GM12878 (cell line): ENCODE measurements around the gene MCOLN3.

Source experiments
- BACH1 ChIP-seq: fragments of 450-650 bp; IDR thresholded peaks from 2 replicates; pipeline ENCODE4 v1.6.1; 2017; ENCODE audit warnings: mild to moderate bottlenecking, borderline replicate concordance
- CBFB ChIP-seq: IDR thresholded peaks from 2 replicates; pipeline ENCODE4 v1.6.1; 2016; ENCODE audit warnings: antibody characterized with exemption, low read depth
- EGR1 ChIP-seq, 2 experiments: IDR thresholded peaks; 1 replicate in 1 of 2; 2 replicates in 1 of 2; pipeline ENCODE4 v1.6.1; 2011 to 2012; ENCODE audit warnings: low read depth in 2 of 2, low read length in 2 of 2, borderline replicate concordance in 1 of 2, mild to moderate bottlenecking in 1 of 2, moderate library complexity in 1 of 2
- EZH2 ChIP-seq: IDR thresholded peaks from 2 replicates; pipeline ENCODE4 v1.6.1; 2012; ENCODE audit warnings: low read depth, mild to moderate bottlenecking, control low read depth, inconsistent platforms, low read length, borderline replicate concordance; ENCODE audit not compliant: control insufficient read depth
- MTA3 ChIP-seq: IDR thresholded peaks from 2 replicates; pipeline ENCODE4 v1.6.1; 2012; ENCODE audit warnings: low read length, inconsistent platforms, borderline replicate concordance
- POLR2A ChIP-seq: IDR thresholded peaks from 2 replicates; pipeline ENCODE4 v1.6.1; 2011; ENCODE audit warnings: low read depth, mild to moderate bottlenecking, low read length
- POLR2AphosphoS5 ChIP-seq: IDR thresholded peaks from 2 replicates; pipeline ENCODE4 v1.6.1; 2011; ENCODE audit warnings: mild to moderate bottlenecking, low read length, inconsistent platforms
- RAD21 ChIP-seq: IDR thresholded peaks from 2 replicates; pipeline ENCODE4 v1.6.1; 2011; ENCODE audit warnings: mild to moderate bottlenecking, low read depth, low read length, moderate library complexity; ENCODE audit not compliant: insufficient read depth
- SMAD1 ChIP-seq: fragments of 450-650 bp; IDR thresholded peaks from 2 replicates; pipeline ENCODE4 v1.6.1; 2018; ENCODE audit warnings: mild to moderate bottlenecking, low read depth; ENCODE audit not compliant: partially characterized antibody
- ZZZ3 ChIP-seq: IDR thresholded peaks from 2 replicates; pipeline ENCODE4 v1.6.1; 2011; ENCODE audit warnings: low read depth; ENCODE audit not compliant: control insufficient read depth, insufficient read length
- TF ChIP-seq, protein P1 (sequence below), 3 experiments: IDR thresholded peaks in 2 of 3; conservative IDR thresholded peaks in 1 of 3; 2 replicates each; pipeline ENCODE4 v1.5.1; 2011; ENCODE audit warnings: low read depth in 3 of 3, low read length in 3 of 3, mild to moderate bottlenecking in 3 of 3, control low read depth in 2 of 3, moderate library complexity in 2 of 3, inconsistent platforms in 1 of 3, mixed read lengths in 1 of 3; ENCODE audit not compliant: control insufficient read depth in 2 of 3, insufficient read depth in 1 of 3; ENCODE audit errors: extremely low read depth in 1 of 3
- TF ChIP-seq, protein P2 (sequence below): fragments of 450-650 bp; IDR thresholded peaks from 2 replicates; pipeline ENCODE4 v1.6.1; 2016; ENCODE audit warnings: mild to moderate bottlenecking

DNA sequence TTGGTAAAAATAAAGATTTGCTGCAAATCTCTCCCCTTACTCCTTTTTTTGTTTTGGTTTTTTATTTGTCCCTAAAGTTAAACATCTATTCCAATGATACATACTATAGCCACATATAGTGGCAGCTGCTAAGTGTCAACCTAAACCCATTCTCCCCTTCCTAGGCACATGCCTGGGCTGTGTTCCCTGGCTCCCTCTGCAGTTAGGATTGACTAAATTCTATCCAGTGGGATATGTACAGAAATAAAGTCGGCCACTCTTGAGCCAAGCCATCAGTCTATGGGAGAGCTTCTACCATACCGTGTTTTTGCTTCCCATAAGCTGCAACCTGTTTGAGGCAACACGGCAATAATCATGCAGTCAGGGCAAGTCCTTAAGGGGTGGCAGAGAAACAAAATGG lies 23.6 kb downstream of the MCOLN3 start:
- TF ChIP-seq, protein P1, sequence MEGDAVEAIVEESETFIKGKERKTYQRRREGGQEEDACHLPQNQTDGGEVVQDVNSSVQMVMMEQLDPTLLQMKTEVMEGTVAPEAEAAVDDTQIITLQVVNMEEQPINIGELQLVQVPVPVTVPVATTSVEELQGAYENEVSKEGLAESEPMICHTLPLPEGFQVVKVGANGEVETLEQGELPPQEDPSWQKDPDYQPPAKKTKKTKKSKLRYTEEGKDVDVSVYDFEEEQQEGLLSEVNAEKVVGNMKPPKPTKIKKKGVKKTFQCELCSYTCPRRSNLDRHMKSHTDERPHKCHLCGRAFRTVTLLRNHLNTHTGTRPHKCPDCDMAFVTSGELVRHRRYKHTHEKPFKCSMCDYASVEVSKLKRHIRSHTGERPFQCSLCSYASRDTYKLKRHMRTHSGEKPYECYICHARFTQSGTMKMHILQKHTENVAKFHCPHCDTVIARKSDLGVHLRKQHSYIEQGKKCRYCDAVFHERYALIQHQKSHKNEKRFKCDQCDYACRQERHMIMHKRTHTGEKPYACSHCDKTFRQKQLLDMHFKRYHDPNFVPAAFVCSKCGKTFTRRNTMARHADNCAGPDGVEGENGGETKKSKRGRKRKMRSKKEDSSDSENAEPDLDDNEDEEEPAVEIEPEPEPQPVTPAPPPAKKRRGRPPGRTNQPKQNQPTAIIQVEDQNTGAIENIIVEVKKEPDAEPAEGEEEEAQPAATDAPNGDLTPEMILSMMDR (IDR thresholded peaks at IDR 0.05 in 2 of 3, conservative IDR thresholded peaks at IDR 0.05 in 1 of 3; ENCODE audit: control insufficient read depth in 2 of 3, extremely low read depth in 1 of 3, insufficient read depth in 1 of 3, low read depth in 3 of 3, low read length in 3 of 3), result 0 out of 6 replicates have a peak, but pooled peaks of 1 of the 3 experiments have one; percentile 2
- TF ChIP-seq EGR1 (IDR thresholded peaks at IDR 0.05; ENCODE audit: borderline replicate concordance in 1 of 2, low read depth in 2 of 2, low read length in 2 of 2), result no peak
- TF ChIP-seq MTA3, result no peak
- no peak for TF ChIP-seq RAD21
- TF ChIP-seq POLR2AphosphoS5, result no peak
- TF ChIP-seq BACH1, result no peak
- no peak for TF ChIP-seq SMAD1
- TF ChIP-seq POLR2A, result no peak
- no peak for TF ChIP-seq ZZZ3
- no peak for TF ChIP-seq CBFB
- TF ChIP-seq, protein P2, sequence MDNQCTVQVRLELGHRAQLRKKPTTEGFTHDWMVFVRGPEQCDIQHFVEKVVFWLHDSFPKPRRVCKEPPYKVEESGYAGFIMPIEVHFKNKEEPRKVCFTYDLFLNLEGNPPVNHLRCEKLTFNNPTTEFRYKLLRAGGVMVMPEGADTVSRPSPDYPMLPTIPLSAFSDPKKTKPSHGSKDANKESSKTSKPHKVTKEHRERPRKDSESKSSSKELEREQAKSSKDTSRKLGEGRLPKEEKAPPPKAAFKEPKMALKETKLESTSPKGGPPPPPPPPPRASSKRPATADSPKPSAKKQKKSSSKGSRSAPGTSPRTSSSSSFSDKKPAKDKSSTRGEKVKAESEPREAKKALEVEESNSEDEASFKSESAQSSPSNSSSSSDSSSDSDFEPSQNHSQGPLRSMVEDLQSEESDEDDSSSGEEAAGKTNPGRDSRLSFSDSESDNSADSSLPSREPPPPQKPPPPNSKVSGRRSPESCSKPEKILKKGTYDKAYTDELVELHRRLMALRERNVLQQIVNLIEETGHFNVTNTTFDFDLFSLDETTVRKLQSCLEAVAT, result no peak
- no peak for TF ChIP-seq EZH2
